H9 (cell line): ENCODE data around the gene ZNF217. TPM values are rescaled to one million over a fixed set of nuclear protein-coding genes. Genes with fewer than 3 reads are reported as not detected.

Experiments used
- DNase-seq: peaks from one replicate; pipeline ENCODE4 v3.0.0-alpha.2; 2017
- H2AFZ ChIP-seq: one replicate; pipeline ENCODE4 v1.6.1; 2013; ENCODE audit warnings: mild to moderate bottlenecking, low read length, control low read depth, moderate library complexity
- H2AK5ac ChIP-seq: 2 replicates; pipeline ENCODE4 v1.6.1; 2013; ENCODE audit warnings: low read length, control low read depth, mixed read lengths; ENCODE audit not compliant: insufficient read length
- H2BK120ac ChIP-seq: one replicate; pipeline ENCODE4 v1.6.1; 2013; ENCODE audit warnings: low read depth, mild to moderate bottlenecking, low read length, control low read depth, inconsistent platforms; ENCODE audit not compliant: poor library complexity, severe bottlenecking
- H2BK12ac ChIP-seq: 2 replicates; pipeline ENCODE4 v1.6.1; 2013; ENCODE audit warnings: low read length, control low read depth, mixed read lengths, low read depth; ENCODE audit not compliant: insufficient read length
- H2BK15ac ChIP-seq: 2 replicates; pipeline ENCODE4 v1.6.1; 2013; ENCODE audit warnings: low read depth, low read length, control low read depth
- H2BK20ac ChIP-seq: one replicate; pipeline ENCODE4 v1.6.1; 2013; ENCODE audit warnings: low read depth, mild to moderate bottlenecking, low read length, control low read depth, inconsistent platforms; ENCODE audit not compliant: poor library complexity, severe bottlenecking
- H2BK5ac ChIP-seq: 2 replicates; pipeline ENCODE4 v1.6.1; 2013; ENCODE audit warnings: low read length, control low read depth, mixed read lengths; ENCODE audit not compliant: insufficient read length
- H3K14ac ChIP-seq: 2 replicates; pipeline ENCODE4 v1.6.1; 2013; ENCODE audit warnings: low read length, control low read depth; ENCODE audit not compliant: insufficient read depth
- H3K18ac ChIP-seq: 2 replicates; pipeline ENCODE4 v1.6.1; 2013; ENCODE audit warnings: low read depth, mild to moderate bottlenecking, mixed read lengths, low read length, control low read depth; ENCODE audit not compliant: insufficient read length
- H3K23ac ChIP-seq: 2 replicates; pipeline ENCODE4 v1.6.1; 2013; ENCODE audit warnings: low read length, control low read depth, mixed read lengths, low read depth; ENCODE audit not compliant: insufficient read length
- H3K23me2 ChIP-seq: 2 replicates; pipeline ENCODE4 v1.6.1; 2013; ENCODE audit warnings: low read depth, mild to moderate bottlenecking, mixed read lengths, low read length, control low read depth; ENCODE audit not compliant: insufficient read length, poor library complexity, severe bottlenecking
- H3K27ac ChIP-seq: 2 replicates; pipeline ENCODE4 v1.5.1; 2013; ENCODE audit warnings: low read length, control low read depth, mixed read lengths, low read depth; ENCODE audit not compliant: insufficient read length
- H3K27me3 ChIP-seq: 2 replicates; pipeline ENCODE4 v1.6.1; 2013; ENCODE audit warnings: low read length, control low read depth, inconsistent platforms; ENCODE audit not compliant: insufficient read depth
- H3K4ac ChIP-seq: 2 replicates; pipeline ENCODE4 v1.6.1; 2013; ENCODE audit warnings: low read depth, mild to moderate bottlenecking, control low read depth, inconsistent platforms, low read length, moderate library complexity
- H3K4me1 ChIP-seq: 2 replicates; pipeline ENCODE4 v1.6.1; 2013; ENCODE audit warnings: low read length, control low read depth, inconsistent platforms; ENCODE audit not compliant: insufficient read depth
- H3K4me2 ChIP-seq: 2 replicates; pipeline ENCODE4 v1.6.1; 2013; ENCODE audit warnings: low read length, control low read depth, mixed read lengths; ENCODE audit not compliant: insufficient read length, insufficient read depth
- H3K56ac ChIP-seq: 2 replicates; pipeline ENCODE4 v1.6.1; 2013; ENCODE audit warnings: low read depth, mild to moderate bottlenecking, mixed read lengths, low read length, control low read depth; ENCODE audit not compliant: insufficient read length
- H3K79me1 ChIP-seq: 2 replicates; pipeline ENCODE4 v1.6.1; 2013; ENCODE audit warnings: low read depth, mild to moderate bottlenecking, moderate library complexity, low read length, control low read depth, inconsistent platforms; ENCODE audit not compliant: insufficient read depth, poor library complexity, severe bottlenecking
- H3K79me2 ChIP-seq: 2 replicates; pipeline ENCODE4 v1.6.1; 2013; ENCODE audit warnings: low read length, control low read depth, inconsistent platforms; ENCODE audit not compliant: insufficient read depth
- H3K9ac ChIP-seq: 2 replicates; pipeline ENCODE4 v1.6.1; 2013; ENCODE audit warnings: low read length, control low read depth, mixed read lengths; ENCODE audit not compliant: insufficient read length; ENCODE audit errors: extremely low read depth
- H3K9me3 ChIP-seq: one replicate; pipeline ENCODE4 v1.6.1; 2013; ENCODE audit warnings: low read depth, low read length, inconsistent platforms; ENCODE audit not compliant: control insufficient read depth
- H3T11ph ChIP-seq: one replicate; pipeline ENCODE4 v1.6.1; 2013; ENCODE audit warnings: mild to moderate bottlenecking, low read length, control low read depth, inconsistent platforms
- H4K20me1 ChIP-seq: one replicate; pipeline ENCODE4 v1.6.1; 2013; ENCODE audit not compliant: control insufficient read depth, insufficient read length, insufficient read depth
- H4K5ac ChIP-seq: 2 replicates; pipeline ENCODE4 v1.6.1; 2013; ENCODE audit warnings: low read depth, mild to moderate bottlenecking, mixed read lengths, low read length, control low read depth; ENCODE audit not compliant: insufficient read length
- H4K8ac ChIP-seq: replicated peaks from 2 replicates; pipeline ENCODE4 v1.6.1; 2013; ENCODE audit warnings: low read length, control low read depth, mixed read lengths, low read depth; ENCODE audit not compliant: insufficient read length
- H4K91ac ChIP-seq: 2 replicates; pipeline ENCODE4 v1.6.1; 2013; ENCODE audit warnings: low read depth, mild to moderate bottlenecking, moderate library complexity, mixed read lengths, low read length, control low read depth; ENCODE audit not compliant: insufficient read length
- H3K27ac Mint-ChIP-seq, 3 experiments: 2 replicates in 2 of 3; 3 replicates in 1 of 3; pipeline ENCODE4 v1.8.0; 2020 to 2021; ENCODE audit warnings: mixed read lengths in 3 of 3, mild to moderate bottlenecking in 1 of 3, moderate library complexity in 1 of 3
- H3K27me3 Mint-ChIP-seq: 2 replicates; pipeline ENCODE4 v1.8.0; 2021; ENCODE audit warnings: low read depth, mild to moderate bottlenecking, moderate library complexity, mixed read lengths
- H3K36me3 Mint-ChIP-seq, 3 experiments: 2 replicates in 2 of 3; 3 replicates in 1 of 3; pipeline ENCODE4 v1.8.0; 2020 to 2021; ENCODE audit warnings: low read depth in 3 of 3, mixed read lengths in 3 of 3; ENCODE audit not compliant: insufficient read depth in 1 of 3
- H3K4me1 Mint-ChIP-seq, 2 experiments: 2 replicates each; pipeline ENCODE4 v1.8.0; 2020; ENCODE audit warnings: mixed read lengths in 2 of 2
- H3K4me3 Mint-ChIP-seq, 2 experiments: 2 replicates in 1 of 2; 3 replicates in 1 of 2; pipeline ENCODE4 v1.8.0; 2020 to 2021; ENCODE audit warnings: mild to moderate bottlenecking in 2 of 2, mixed read lengths in 2 of 2, moderate library complexity in 1 of 2
- H3K9me3 Mint-ChIP-seq, 2 experiments: 2 replicates in 1 of 2; 3 replicates in 1 of 2; pipeline ENCODE4 v1.8.0; 2020; ENCODE audit warnings: mild to moderate bottlenecking in 2 of 2, mixed read lengths in 2 of 2, moderate library complexity in 1 of 2
- WGBS: extraction: QIAGEN DNeasy Blood & Tissue Kit; methylation state at CpG from one replicate; pipeline ENCODE4 v1.1.7; 2013; ENCODE audit warnings: missing lambda C conversion rate, low lambda C conversion rate, mixed read lengths; ENCODE audit not compliant: insufficient read length; ENCODE audit errors: extremely low coverage; 5-methylcytosine and 5-hydroxymethylcytosine counted together
- total RNA-seq: library from RNA; stranded (reverse); gene quantifications from 2 replicates; pipeline ENCODE4 v1.2.1, GENCODE V29; 2021
- TF ChIP-seq, protein P1 (sequence below): fragments of 200-600 bp; sonication (generic); conservative IDR thresholded peaks from 3 replicates; pipeline ENCODE4 v1.8.0; 2021; ENCODE audit warnings: antibody characterized with exemption, mild to moderate bottlenecking

Gene ZNF217
- total RNA-seq, 1 experiment from 2014 or later, result 82.8 TPM

DNA sequence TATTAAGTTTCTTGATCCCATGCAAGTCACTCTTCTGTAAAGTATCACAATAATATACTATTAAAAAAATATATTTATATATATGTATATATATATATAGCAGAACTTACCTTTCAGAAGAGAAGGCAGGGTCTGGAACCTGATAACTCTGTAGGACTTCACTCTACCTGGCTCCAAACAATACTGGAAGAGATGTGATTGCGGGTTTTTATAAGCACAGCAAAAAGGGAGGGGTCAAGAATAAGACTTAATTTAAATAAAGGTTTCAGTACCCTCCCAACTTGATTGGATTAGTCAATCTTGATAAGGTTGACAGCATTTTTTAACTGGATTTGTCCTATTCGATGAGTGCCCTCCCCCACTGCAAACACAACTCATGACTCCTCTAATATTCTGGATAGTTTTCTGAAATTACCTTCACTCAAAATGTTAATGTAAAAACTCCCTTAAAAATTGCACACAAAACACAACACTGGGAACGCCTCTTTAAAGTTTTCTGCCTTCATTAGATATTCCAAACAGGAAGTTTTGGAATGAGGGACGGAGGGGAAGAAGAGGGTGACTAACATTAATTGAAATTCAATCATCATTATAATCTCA, 4.0 kb upstream of the ZNF217 start:
- Mint-ChIP-seq H3K4me1 (peaks cover 47 to 48% of the 10 kb centered on the region in 2 experiments), H3K4me3 (peak overlapping the region in 1 of 2 experiments; percentile 7; a peak in 1 of 5 replicates), H3K27me3 (no peaks in the 10 kb centered on the region), H3K27ac (peak overlapping the region in 1 of 3 experiments; percentile 37; a peak in 2 of 7 replicates), H3K9me3 (no peaks in the 10 kb centered on the region; a peak in 1 of 5 replicates), H3K36me3 (peaks cover 0 to 4% (median 2%) of the 10 kb centered on the region in 3 experiments; a peak in 1 of 7 replicates)
- Histone ChIP-seq H3K79me1 (no peaks in the 10 kb centered on the region), H2AFZ (no peak overlapping the region), H3T11ph (no peak overlapping the region), H2BK12ac (no peak overlapping the region), H3K79me2 (no peaks in the 10 kb centered on the region), H3K4me2 (no peak overlapping the region), H3K18ac (no peak overlapping the region), H2AK5ac (no peak overlapping the region), H2BK15ac (no peak overlapping the region), H2BK120ac (no peak overlapping the region), H3K4ac (no peak overlapping the region), H3K23me2 (peaks cover 3% of the 10 kb centered on the region), H4K8ac (no peak overlapping the region), H3K23ac (no peak overlapping the region), H3K27ac (no peak overlapping the region), H3K9me3 (no peaks in the 10 kb centered on the region), H3K27me3 (no peaks in the 10 kb centered on the region), H3K14ac (no peak overlapping the region), H2BK5ac (no peak overlapping the region), H4K5ac (no peak overlapping the region), H2BK20ac (no peak overlapping the region), H4K20me1 (no peaks in the 10 kb centered on the region), H4K91ac (no peak overlapping the region), H3K9ac (no peak overlapping the region), H3K56ac (no peak overlapping the region), H3K4me1 (peaks cover 11% of the 10 kb centered on the region; the same call in 1 of the 2 replicates)
- no CpG with 5 or more reads among the region's 4 CpGs for WGBS
- TF ChIP-seq, protein P1, sequence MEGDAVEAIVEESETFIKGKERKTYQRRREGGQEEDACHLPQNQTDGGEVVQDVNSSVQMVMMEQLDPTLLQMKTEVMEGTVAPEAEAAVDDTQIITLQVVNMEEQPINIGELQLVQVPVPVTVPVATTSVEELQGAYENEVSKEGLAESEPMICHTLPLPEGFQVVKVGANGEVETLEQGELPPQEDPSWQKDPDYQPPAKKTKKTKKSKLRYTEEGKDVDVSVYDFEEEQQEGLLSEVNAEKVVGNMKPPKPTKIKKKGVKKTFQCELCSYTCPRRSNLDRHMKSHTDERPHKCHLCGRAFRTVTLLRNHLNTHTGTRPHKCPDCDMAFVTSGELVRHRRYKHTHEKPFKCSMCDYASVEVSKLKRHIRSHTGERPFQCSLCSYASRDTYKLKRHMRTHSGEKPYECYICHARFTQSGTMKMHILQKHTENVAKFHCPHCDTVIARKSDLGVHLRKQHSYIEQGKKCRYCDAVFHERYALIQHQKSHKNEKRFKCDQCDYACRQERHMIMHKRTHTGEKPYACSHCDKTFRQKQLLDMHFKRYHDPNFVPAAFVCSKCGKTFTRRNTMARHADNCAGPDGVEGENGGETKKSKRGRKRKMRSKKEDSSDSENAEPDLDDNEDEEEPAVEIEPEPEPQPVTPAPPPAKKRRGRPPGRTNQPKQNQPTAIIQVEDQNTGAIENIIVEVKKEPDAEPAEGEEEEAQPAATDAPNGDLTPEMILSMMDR, result no peak
- no peak for DNase-seq
